Endothelial cell of umbilical vein (primary cell): ENCODE results near the gene MTFMT. TPM values are rescaled to one million over a fixed set of nuclear protein-coding genes. Genes with fewer than 3 reads are reported as not detected.

ENCODE experiments used
- BruUV-seq: library from RNA; stranded (reverse); fragments of 400-500 nt; replicated peaks from 2 replicates; lab custom pipeline; 2021; lab: Mats Ljungman, UMichigan
- CTCF ChIA-PET: fragments of 300-600, 350-600 bp; sonication (Branson Sonifier 250); formaldehyde crosslinking; loops from one replicate; lab custom pipeline; 2021; ENCODE audit warnings: antibody characterized with exemption, inconsistent platforms; lab: Charles Lee
- POLR2A ChIA-PET: fragments of 300-600, 350-600 bp; sonication (Branson Sonifier 250); formaldehyde crosslinking; loops from one replicate; lab custom pipeline; 2021; ENCODE audit warnings: antibody characterized with exemption, inconsistent platforms; lab: Charles Lee
- DNase-seq: peaks from one replicate; pipeline ENCODE4 v3.0.0-alpha.2; 2011; ENCODE audit warnings: low read depth, low spot score
- FAIRE-seq: peaks from 2 replicates; lab custom pipeline; 2011; peaks lifted over from hg19 to GRCh38; lab: Jason Lieb, UNC
- H2AFZ ChIP-seq: 2 replicates; pipeline ENCODE4 v1.6.0; 2012; ENCODE audit warnings: low read depth, low read length, control low read depth, inconsistent platforms
- H3K27ac ChIP-seq: 2 replicates; pipeline ENCODE4 v1.5.1; 2011; ENCODE audit warnings: low read depth, mild to moderate bottlenecking, control low read depth, low read length, moderate library complexity; ENCODE audit not compliant: insufficient read depth
- H3K27me3 ChIP-seq, 2 experiments: 2 replicates each; pipeline versions ENCODE4 v1.6.0 to v1.6.1; 2011; ENCODE audit warnings: low read length in 2 of 2, mixed read lengths in 1 of 2; ENCODE audit not compliant: control insufficient read depth in 2 of 2, insufficient read depth in 2 of 2
- H3K36me3 ChIP-seq, 2 experiments: 2 replicates in 1 of 2; 3 replicates in 1 of 2; pipeline ENCODE4 v1.5.1; 2011; ENCODE audit warnings: low read length in 2 of 2, mild to moderate bottlenecking in 1 of 2, moderate library complexity in 1 of 2; ENCODE audit not compliant: control insufficient read depth in 2 of 2, insufficient read depth in 2 of 2; ENCODE audit errors: extremely low read depth in 1 of 2
- H3K4me1 ChIP-seq: 3 replicates; pipeline ENCODE4 v1.5.1; 2011; ENCODE audit warnings: mild to moderate bottlenecking, low read length; ENCODE audit not compliant: control insufficient read depth, insufficient read depth; ENCODE audit errors: extremely low read depth
- H3K4me2 ChIP-seq: 2 replicates; pipeline ENCODE4 v1.6.1; 2011; ENCODE audit warnings: low read length, control low read depth, mixed read lengths; ENCODE audit not compliant: insufficient read depth
- H3K4me3 ChIP-seq, 3 experiments: fragments of 200-600 bp in 1 of 3; sonication (generic), shearing (Covaris generic) in 1 of 3; replicated peaks in 1 of 3; 2 replicates each; pipeline ENCODE4 v1.5.1; 2011 to 2016; ENCODE audit warnings: control low read depth in 3 of 3, low read length in 3 of 3, mild to moderate bottlenecking in 2 of 3, inconsistent platforms in 1 of 3, low read depth in 1 of 3, moderate library complexity in 1 of 3; ENCODE audit not compliant: insufficient read depth in 1 of 3
- H3K79me2 ChIP-seq: 2 replicates; pipeline ENCODE4 v1.6.0; 2012; ENCODE audit warnings: low read length, inconsistent platforms; ENCODE audit not compliant: control insufficient read depth, insufficient read depth
- H3K9ac ChIP-seq: replicated peaks from 2 replicates; pipeline ENCODE3; 2011; ENCODE audit warnings: low read length, control low read depth; ENCODE audit not compliant: insufficient read depth; ENCODE audit errors: extremely low read depth
- H3K9me1 ChIP-seq: replicated peaks from 3 replicates; pipeline ENCODE4 v1.6.0; 2011; ENCODE audit warnings: mild to moderate bottlenecking, low read length; ENCODE audit not compliant: control insufficient read depth, insufficient read depth; ENCODE audit errors: extremely low read depth
- H3K9me3 ChIP-seq: replicated peaks from 2 replicates; pipeline ENCODE4 v1.5.1; 2012; ENCODE audit warnings: low read length, inconsistent platforms; ENCODE audit not compliant: control insufficient read depth, insufficient read depth
- H4K20me1 ChIP-seq: replicated peaks from 2 replicates; pipeline ENCODE3; 2011; ENCODE audit warnings: mild to moderate bottlenecking, low read length; ENCODE audit not compliant: control insufficient read depth, insufficient read depth; ENCODE audit errors: extremely low read depth
- EZH2 ChIP-seq: IDR thresholded peaks from 2 replicates; pipeline ENCODE4 v1.6.1; 2012; ENCODE audit warnings: borderline replicate concordance, low read depth, mild to moderate bottlenecking, moderate library complexity, low read length, inconsistent platforms; ENCODE audit not compliant: severe bottlenecking
- MYC ChIP-seq: IDR thresholded peaks from one replicate; pipeline ENCODE4 v1.6.1; 2011; ENCODE audit warnings: mild to moderate bottlenecking, low read depth, low read length
- POLR2A ChIP-seq: IDR thresholded peaks from 2 replicates; pipeline ENCODE4 v1.6.1; 2012; ENCODE audit warnings: low read depth, mild to moderate bottlenecking, control low read depth, low read length
- dilution Hi-C: fragments of 300-500 bp; cut with MboI; formaldehyde crosslinking; loops from one replicate; pipeline ENCODE4 v1.15.0; 2019; ENCODE audit warnings: low sequenced_read_pairs; ENCODE audit not compliant: extremely low pct_ligation_motif_present
- intact Hi-C: fragments of 100-400 bp; cut with micrococcal nuclease; formaldehyde crosslinking; loops from one replicate; pipeline ENCODE4 v1.10.0; 2022
- polyA plus RNA-seq, 4 experiments: library from polyadenylated mRNA; depleted of rRNA in 3 of 4; stranded (reverse) in 3 of 4; unstranded in 1 of 4; fragments of >200 nt; gene quantifications; 2 replicates each; pipeline versions ENCODE4 v1.2.1 to v1.2.3, GENCODE V29; 2011 to 2012; ENCODE audit warnings: missing spikeins in 1 of 4
- total RNA-seq: library from RNA; stranded (reverse); gene quantifications from 2 replicates; pipeline ENCODE4 v1.2.3, GENCODE V29; 2021
- TF ChIP-seq, protein P1 (sequence below), 2 donors: IDR thresholded peaks; 1 replicate in 1 of 2; 2 replicates in 1 of 2; pipeline ENCODE4 v1.5.1; 2011; ENCODE audit warnings: low read length in 2 of 2, mild to moderate bottlenecking in 2 of 2, moderate library complexity in 2 of 2, control low read depth in 1 of 2, inconsistent platforms in 1 of 2, low read depth in 1 of 2; ENCODE audit not compliant: insufficient read depth in 1 of 2; ENCODE audit errors: extremely low read depth in 1 of 2
- TF ChIP-seq, protein P2 (sequence below): IDR thresholded peaks from 2 replicates; pipeline ENCODE4 v1.6.1; 2011; ENCODE audit not compliant: insufficient read depth, insufficient read length

Gene MTFMT
- total and polyA plus RNA-seq, 2 donors (not counting 3 experiments of a cell fraction or from before 2014, with no cell fraction given) = 7.5 to 20.4 TPM

DNA sequence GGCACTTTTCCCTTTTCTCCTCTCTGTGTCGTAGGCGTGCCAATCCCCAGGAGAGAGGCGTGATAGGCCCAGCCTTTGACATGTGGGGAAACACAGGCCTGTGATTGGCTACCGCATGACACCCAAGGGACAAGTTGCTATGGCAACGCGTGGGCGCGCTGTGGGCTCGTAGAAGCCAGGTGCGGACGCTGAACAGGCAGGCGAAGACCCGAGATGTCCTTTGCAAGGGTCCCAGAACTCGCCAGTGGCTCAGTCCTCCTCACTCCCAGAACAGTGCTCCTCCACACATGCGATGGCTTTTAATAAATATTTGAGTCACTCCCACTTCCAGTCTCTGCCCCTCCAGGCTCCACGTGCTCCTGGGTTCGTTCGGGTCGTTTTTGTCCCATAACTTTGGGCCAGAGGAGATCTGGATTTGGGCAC is 20.0 kb upstream of the MTFMT start:
- Histone ChIP-seq H3K36me3 (no peaks in the 10 kb centered on the region), H3K9ac (no peak overlapping the region), H3K4me3 (peak overlapping the region; percentile 2 to 35 (median 22)), H3K4me1 (peaks cover 11% of the 10 kb centered on the region), H3K27ac (no peak overlapping the region), H2AFZ (peak overlapping the region; percentile 40), H3K9me3 (no peaks in the 10 kb centered on the region), H3K79me2 (no peaks in the 10 kb centered on the region), H3K4me2 (peak overlapping the region; percentile 61), H3K9me1 (no peaks in the 10 kb centered on the region), H4K20me1 (no peaks in the 10 kb centered on the region), H3K27me3 (no peaks in the 10 kb centered on the region)
- DNase-seq = peak; percentile 92
- TF ChIP-seq MYC (no peak), EZH2 (no peak), POLR2A (no peak)
- TF ChIP-seq, protein P1, sequence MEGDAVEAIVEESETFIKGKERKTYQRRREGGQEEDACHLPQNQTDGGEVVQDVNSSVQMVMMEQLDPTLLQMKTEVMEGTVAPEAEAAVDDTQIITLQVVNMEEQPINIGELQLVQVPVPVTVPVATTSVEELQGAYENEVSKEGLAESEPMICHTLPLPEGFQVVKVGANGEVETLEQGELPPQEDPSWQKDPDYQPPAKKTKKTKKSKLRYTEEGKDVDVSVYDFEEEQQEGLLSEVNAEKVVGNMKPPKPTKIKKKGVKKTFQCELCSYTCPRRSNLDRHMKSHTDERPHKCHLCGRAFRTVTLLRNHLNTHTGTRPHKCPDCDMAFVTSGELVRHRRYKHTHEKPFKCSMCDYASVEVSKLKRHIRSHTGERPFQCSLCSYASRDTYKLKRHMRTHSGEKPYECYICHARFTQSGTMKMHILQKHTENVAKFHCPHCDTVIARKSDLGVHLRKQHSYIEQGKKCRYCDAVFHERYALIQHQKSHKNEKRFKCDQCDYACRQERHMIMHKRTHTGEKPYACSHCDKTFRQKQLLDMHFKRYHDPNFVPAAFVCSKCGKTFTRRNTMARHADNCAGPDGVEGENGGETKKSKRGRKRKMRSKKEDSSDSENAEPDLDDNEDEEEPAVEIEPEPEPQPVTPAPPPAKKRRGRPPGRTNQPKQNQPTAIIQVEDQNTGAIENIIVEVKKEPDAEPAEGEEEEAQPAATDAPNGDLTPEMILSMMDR (IDR thresholded peaks at IDR 0.05; ENCODE audit: extremely low read depth in 1 of 2, insufficient read depth in 1 of 2, low read depth in 1 of 2, low read length in 2 of 2) = no peak
- TF ChIP-seq, protein P2, sequence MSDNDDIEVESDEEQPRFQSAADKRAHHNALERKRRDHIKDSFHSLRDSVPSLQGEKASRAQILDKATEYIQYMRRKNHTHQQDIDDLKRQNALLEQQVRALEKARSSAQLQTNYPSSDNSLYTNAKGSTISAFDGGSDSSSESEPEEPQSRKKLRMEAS = peak; percentile 86
- intact Hi-C loops = loop anchor here (1.0 to 2.0 kb wide), 2 partner anchors 17 to 84 kb away; partner anchors contain the start of gene PDCD7
- ChIA-PET POLR2A (no interaction called here), CTCF (interaction anchor here (0.9 to 2.6 kb wide), 3 partner anchors 12 to 52 kb away, joined by 5 to 15 read pairs (median 6); no protein-coding TSS in a partner anchor)
- FAIRE-seq = peak; percentile 99
- BruUV-seq = no TSS peak
- dilution Hi-C loops = no loop called here
